Measurements from ENCODE around the gene HDGFL3. TPM values are rescaled to one million over a fixed set of nuclear protein-coding genes. Genes with fewer than 3 reads are reported as not detected.
"Not testable (repeated sequence)": the region's sequence is repeated elsewhere in the genome, so short reads cannot be mapped to it uniquely, and the experiment has no call there.

HDGFL3 gene
- total RNA-seq (2014; rRNA removed; shearing (Covaris generic)): 31.8 and 35.7 TPM in 2 replicates
- 24.3 and 30.2 TPM in 2 replicates for polyA plus RNA-seq (2015; cell fraction: cytosol; rRNA removed)
- polyA plus RNA-seq (2015; cell fraction: nucleus; rRNA removed): 2.3 and 6.8 TPM in 2 replicates

- in situ Hi-C loops (cut with HindIII; ENCODE audit: low pct_unique_long_range_greater_than_20kb, low sequenced_read_pairs): no loop called here
- DNase-seq (ENCODE audit: low read depth, low spot score): peak; percentile 40
These were observed at the start of gene HDGFL3 for GRCh38 chr15:83207660-83208366. HDGFL3 (minus strand) TSS chr15:83207823; CDS start chr15:83207414, 409 bp downstream.

- no peak for DNase-seq (ENCODE audit: low read depth, low spot score)
- in situ Hi-C loops (cut with HindIII; ENCODE audit: low pct_unique_long_range_greater_than_20kb, low sequenced_read_pairs): loop anchor here (25.0 kb wide), 1 partner anchor 312 kb away; no protein-coding TSS in a partner anchor
These were observed 43.2 kb upstream of the HDGFL3 start for GRCh38 chr15:83250781-83251180.

GRCh38 chr15:83249030-83249343 is 41.4 kb upstream of the HDGFL3 start:
- in situ Hi-C loops (cut with HindIII; ENCODE audit: low pct_unique_long_range_greater_than_20kb, low sequenced_read_pairs): no loop called here
- DNase-seq (ENCODE audit: low read depth, low spot score): no peak

- peak; percentile 72 for DNase-seq (ENCODE audit: low read depth, low spot score)
- in situ Hi-C loops (cut with HindIII; ENCODE audit: low pct_unique_long_range_greater_than_20kb, low sequenced_read_pairs): no loop called here
These were observed 40.8 kb upstream of the HDGFL3 start for GRCh38 chr15:83248151-83249029.

- DNase-seq (ENCODE audit: low read depth, low spot score): no peak
- in situ Hi-C loops (cut with HindIII; ENCODE audit: low pct_unique_long_range_greater_than_20kb, low sequenced_read_pairs): no loop called here
These were observed 36.0 kb upstream of the HDGFL3 start for GRCh38 chr15:83243634-83244033.

- in situ Hi-C loops (cut with HindIII; ENCODE audit: low pct_unique_long_range_greater_than_20kb, low sequenced_read_pairs): no loop called here
- DNase-seq (ENCODE audit: low read depth, low spot score): no peak
These were observed 22.6 kb upstream of the HDGFL3 start for GRCh38 chr15:83230242-83230641.

GRCh38 chr15:83225449-83225848 is 17.8 kb upstream of the HDGFL3 start:
- in situ Hi-C loops (cut with HindIII; ENCODE audit: low pct_unique_long_range_greater_than_20kb, low sequenced_read_pairs): no loop called here

GRCh38 chr15:83221781-83222180 is 14.2 kb upstream of the HDGFL3 start:
- in situ Hi-C loops (cut with HindIII; ENCODE audit: low pct_unique_long_range_greater_than_20kb, low sequenced_read_pairs); DNase-seq (ENCODE audit: low read depth, low spot score): not testable (repeated sequence)

More at GRCh38 chr15:83225449-83225848, 17.8 kb upstream of the HDGFL3 start:
- DNase-seq (ENCODE audit: low read depth, low spot score): no peak

- no peak for DNase-seq (ENCODE audit: low read depth, low spot score)
- in situ Hi-C loops (cut with HindIII; ENCODE audit: low pct_unique_long_range_greater_than_20kb, low sequenced_read_pairs): no loop called here
These were observed 11.4 kb upstream of the HDGFL3 start for GRCh38 chr15:83219026-83219425.

- no peak for DNase-seq (ENCODE audit: low read depth, low spot score)
- in situ Hi-C loops (cut with HindIII; ENCODE audit: low pct_unique_long_range_greater_than_20kb, low sequenced_read_pairs): no loop called here
These were observed 7.7 kb upstream of the HDGFL3 start for GRCh38 chr15:83215306-83215705.

- in situ Hi-C loops (cut with HindIII; ENCODE audit: low pct_unique_long_range_greater_than_20kb, low sequenced_read_pairs): no loop called here
- DNase-seq (ENCODE audit: low read depth, low spot score): no peak
These were observed 3.0 kb upstream of the HDGFL3 start for GRCh38 chr15:83210619-83211018.

GRCh38 chr15:83209333-83209732 is 1.7 kb upstream of the HDGFL3 start:
- in situ Hi-C loops (cut with HindIII; ENCODE audit: low pct_unique_long_range_greater_than_20kb, low sequenced_read_pairs): no loop called here
- peak; percentile 49 for DNase-seq (ENCODE audit: low read depth, low spot score)

- in situ Hi-C loops (cut with HindIII; ENCODE audit: low pct_unique_long_range_greater_than_20kb, low sequenced_read_pairs): no loop called here
- peak; percentile 41 for DNase-seq (ENCODE audit: low read depth, low spot score)
These were observed 691 bp upstream of the HDGFL3 start for GRCh38 chr15:83208367-83208661.

GRCh38 chr15:83207009-83207659 is 489 bp downstream of the HDGFL3 start:
- in situ Hi-C loops (cut with HindIII; ENCODE audit: low pct_unique_long_range_greater_than_20kb, low sequenced_read_pairs): no loop called here
- DNase-seq (ENCODE audit: low read depth, low spot score): peak; percentile 14

- DNase-seq (ENCODE audit: low read depth, low spot score): peak; percentile 13
- in situ Hi-C loops (cut with HindIII; ENCODE audit: low pct_unique_long_range_greater_than_20kb, low sequenced_read_pairs): no loop called here
These were observed 1.1 kb downstream of the HDGFL3 start for GRCh38 chr15:83206526-83207008.

GRCh38 chr15:83205725-83206324 is 1.8 kb downstream of the HDGFL3 start:
- DNase-seq (ENCODE audit: low read depth, low spot score): peak; percentile 13
- in situ Hi-C loops (cut with HindIII; ENCODE audit: low pct_unique_long_range_greater_than_20kb, low sequenced_read_pairs): no loop called here

GRCh38 chr15:83204697-83205096 is 2.9 kb downstream of the HDGFL3 start:
- in situ Hi-C loops (cut with HindIII; ENCODE audit: low pct_unique_long_range_greater_than_20kb, low sequenced_read_pairs): no loop called here
- DNase-seq (ENCODE audit: low read depth, low spot score): no peak

GRCh38 chr15:83203543-83203942 is 4.1 kb downstream of the HDGFL3 start:
- in situ Hi-C loops (cut with HindIII; ENCODE audit: low pct_unique_long_range_greater_than_20kb, low sequenced_read_pairs): no loop called here
- DNase-seq (ENCODE audit: low read depth, low spot score): no peak

Measured in SK-MEL-5 (cell line).